ENCODE data around the gene PPP4R2. TPM values are rescaled to one million over a fixed set of nuclear protein-coding genes. Genes with fewer than 3 reads are reported as not detected.

PPP4R2 gene
- total and polyA plus RNA-seq, 2 of the 8 experiments (the other 6 are each of a cell fraction or from before 2014, with no cell fraction given), result 11.5 to 89.9 TPM

GRCh38 chr3:73056845-73057150 is 60.2 kb downstream of the PPP4R2 start (continued):
- no peak for TF ChIP-seq NANOG (IDR thresholded peaks at IDR 0.05; ENCODE audit: insufficient read depth, low read depth, low read length, poor library complexity, severe bottlenecking)
- TF ChIP-seq RNF2 (IDR thresholded peaks at IDR 0.05; ENCODE audit: borderline replicate concordance, low read depth, low read length, missing control alignments, poor library complexity, severe bottlenecking), result no peak

Data from H1 (cell line).